ENCODE measurements around the gene ALDH8A1.

The ALDH8A1 gene, protein sequence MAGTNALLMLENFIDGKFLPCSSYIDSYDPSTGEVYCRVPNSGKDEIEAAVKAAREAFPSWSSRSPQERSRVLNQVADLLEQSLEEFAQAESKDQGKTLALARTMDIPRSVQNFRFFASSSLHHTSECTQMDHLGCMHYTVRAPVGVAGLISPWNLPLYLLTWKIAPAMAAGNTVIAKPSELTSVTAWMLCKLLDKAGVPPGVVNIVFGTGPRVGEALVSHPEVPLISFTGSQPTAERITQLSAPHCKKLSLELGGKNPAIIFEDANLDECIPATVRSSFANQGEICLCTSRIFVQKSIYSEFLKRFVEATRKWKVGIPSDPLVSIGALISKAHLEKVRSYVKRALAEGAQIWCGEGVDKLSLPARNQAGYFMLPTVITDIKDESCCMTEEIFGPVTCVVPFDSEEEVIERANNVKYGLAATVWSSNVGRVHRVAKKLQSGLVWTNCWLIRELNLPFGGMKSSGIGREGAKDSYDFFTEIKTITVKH

GRCh38 chr6:134949927-134950326, at the start of gene ALDH8A1:
ALDH8A1 (minus strand) TSS chr6:134950101; CDS start chr6:134950053, 48 bp downstream.
- no peak for DNase-seq

- DNase-seq: no peak
Observed at GRCh38 chr6:134999107-134999506, 49.2 kb upstream of the ALDH8A1 start.

DNA sequence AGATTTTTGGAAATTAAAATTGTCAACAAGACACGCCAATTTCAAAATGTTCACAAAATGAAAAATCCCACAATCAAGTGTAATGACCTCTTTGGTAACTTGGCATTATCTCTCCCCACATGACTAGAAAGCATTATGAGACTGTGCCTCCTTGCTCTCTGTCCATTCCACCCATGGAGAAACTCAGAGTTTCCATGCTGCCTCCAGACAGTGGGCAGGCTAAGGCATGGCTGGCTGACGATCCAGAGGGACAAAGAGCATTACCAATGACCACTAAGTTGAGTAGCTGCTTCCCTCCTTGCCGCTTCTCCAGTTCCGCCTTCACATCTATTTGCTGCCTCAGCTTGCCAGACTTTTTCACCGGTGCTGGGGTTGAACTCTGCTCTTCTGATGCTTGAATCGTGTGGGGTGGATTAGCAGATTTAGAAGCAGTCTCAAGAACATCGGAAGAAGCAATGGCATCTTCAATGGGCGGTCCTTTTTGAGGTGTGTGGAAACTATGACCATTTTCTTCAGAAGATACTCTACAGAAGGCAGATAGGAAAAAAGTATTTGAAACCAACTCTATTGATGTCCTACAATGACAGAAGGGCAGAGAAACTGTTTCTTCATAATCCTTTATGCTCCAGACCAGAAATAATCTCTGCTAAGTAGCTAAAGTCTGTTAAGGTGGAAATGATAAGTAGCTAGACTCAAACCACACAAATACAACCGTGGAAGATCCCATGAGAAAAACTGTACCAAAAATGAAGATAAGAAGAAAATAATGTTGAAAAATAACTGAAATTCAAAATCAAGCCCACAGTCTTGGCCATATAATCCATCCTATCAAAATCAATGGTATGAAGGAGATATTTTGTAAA, 47.5 kb upstream of the ALDH8A1 start:
- DNase-seq: no peak

DNA sequence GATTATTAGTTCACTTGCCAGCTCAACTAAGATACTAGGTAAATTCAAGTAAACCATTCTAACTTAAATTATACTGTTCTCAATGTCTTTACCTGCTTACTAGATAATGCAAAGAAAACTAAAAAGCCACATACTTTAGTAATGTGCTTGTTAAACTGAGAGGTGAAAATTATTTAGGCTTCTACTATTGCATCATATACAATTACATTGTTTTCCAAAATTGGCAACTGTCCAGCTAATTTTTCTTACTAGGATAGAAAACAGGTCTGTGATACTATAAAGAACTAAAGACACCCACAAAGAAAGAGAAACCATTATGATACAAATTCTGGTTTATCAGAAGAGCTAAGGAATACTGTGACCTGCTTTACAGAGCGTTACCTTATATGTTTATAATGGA, 45.6 kb upstream of the ALDH8A1 start:
- DNase-seq: no peak

- no peak for DNase-seq
Observed at GRCh38 chr6:134994431-134994830, 44.5 kb upstream of the ALDH8A1 start.

DNA sequence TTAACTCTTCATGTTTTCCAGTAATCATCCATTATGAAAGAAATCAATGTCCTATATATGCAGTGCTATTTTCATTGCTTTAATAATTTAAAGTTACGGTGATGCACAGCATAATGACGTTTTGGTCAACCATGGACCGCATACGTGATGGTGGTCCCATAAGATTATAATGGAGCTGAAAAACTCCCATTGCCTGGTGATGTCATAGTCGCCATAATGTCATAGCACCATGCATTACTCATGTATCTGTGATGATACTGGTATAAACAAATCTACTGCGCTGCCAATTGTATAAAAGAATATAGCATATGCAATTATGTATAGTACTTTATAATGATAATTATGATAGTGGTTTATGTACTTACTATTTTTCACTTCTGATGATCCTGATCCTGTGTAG, 42.3 kb upstream of the ALDH8A1 start:
- no peak for DNase-seq

DNA sequence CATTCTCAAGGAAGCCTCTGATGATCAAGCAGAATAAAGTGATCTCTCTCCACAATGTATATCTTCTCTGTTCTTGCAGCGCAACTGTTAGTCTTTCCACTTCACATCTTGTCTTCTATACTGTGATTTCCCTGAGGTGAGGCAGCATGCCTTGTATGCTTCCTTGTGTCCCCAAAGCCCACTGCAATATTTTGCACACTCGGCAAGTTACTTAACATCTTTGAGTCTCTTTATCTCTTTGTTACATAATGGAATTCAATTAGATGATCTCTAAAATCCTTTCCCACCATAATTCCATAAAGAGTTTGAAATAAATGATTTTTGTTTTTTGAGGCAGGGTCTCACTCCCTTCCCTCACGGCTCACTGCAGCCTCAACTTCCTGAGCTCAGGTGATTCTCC, 40.4 kb upstream of the ALDH8A1 start:
- no peak for DNase-seq

GRCh38 chr6:134984821-134985220, 34.9 kb upstream of the ALDH8A1 start:
- no peak for DNase-seq

DNA sequence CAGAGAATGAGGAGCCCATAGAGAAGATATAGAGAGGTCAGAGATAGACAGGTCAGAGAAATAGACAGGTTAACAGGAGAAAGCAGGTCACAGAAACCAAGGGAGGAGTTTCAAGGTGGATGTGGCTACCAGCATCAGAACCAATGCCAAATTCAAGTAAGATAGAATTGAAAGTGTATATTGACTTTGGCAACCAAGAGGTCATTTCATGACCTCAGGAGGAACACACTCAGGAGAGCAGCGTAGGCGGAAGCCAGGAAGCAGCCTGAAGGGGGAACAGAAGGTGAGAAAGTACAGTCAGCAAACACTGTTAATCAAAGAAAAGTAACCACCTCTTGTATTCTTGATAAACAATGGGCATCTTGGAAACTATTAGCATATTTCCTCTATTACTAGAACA, 33.9 kb upstream of the ALDH8A1 start:
- DNase-seq: no peak

- no peak for DNase-seq
Observed at GRCh38 chr6:134982161-134982560, 32.3 kb upstream of the ALDH8A1 start.

DNA sequence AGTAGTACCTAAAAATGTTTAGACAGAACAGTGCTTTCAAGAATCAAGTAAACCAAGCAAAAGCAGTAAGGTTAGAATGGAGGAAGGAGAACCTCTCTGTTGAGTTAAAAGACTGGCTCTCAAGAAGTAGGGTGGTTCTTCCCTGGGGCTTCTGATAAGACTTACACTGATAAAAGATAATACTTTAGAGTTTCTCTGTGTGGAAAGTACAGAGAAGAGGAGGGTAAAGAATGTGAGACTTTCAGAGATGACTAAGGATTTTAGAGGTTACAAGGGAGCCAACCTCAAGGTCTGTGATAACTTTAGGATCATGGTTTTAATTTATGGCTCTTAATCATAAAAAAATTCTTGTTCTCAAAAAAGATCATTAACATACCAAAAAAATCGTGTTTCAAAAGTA, 30.9 kb upstream of the ALDH8A1 start:
- no peak for DNase-seq

- DNase-seq: no peak
Observed at GRCh38 chr6:134979142-134979541, 29.2 kb upstream of the ALDH8A1 start.

DNA sequence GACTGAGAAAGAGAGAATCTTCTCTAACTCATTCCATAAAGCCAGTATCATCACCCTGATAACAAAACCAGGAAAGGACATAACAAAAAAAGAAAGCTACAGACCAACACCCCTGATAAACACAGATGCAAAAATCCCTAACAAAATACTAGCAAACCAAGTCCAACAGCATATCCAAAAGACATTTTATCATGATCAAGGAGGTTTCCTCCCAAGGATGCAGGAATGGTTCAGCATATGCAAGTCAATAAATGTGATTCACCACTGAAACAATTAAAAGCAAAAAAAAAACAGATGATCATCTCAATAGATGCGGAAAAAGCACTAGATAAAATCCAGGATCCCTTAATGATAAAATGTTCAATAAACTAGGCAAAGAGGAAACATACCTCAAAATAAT, 24.5 kb upstream of the ALDH8A1 start:
- no peak for DNase-seq

DNA sequence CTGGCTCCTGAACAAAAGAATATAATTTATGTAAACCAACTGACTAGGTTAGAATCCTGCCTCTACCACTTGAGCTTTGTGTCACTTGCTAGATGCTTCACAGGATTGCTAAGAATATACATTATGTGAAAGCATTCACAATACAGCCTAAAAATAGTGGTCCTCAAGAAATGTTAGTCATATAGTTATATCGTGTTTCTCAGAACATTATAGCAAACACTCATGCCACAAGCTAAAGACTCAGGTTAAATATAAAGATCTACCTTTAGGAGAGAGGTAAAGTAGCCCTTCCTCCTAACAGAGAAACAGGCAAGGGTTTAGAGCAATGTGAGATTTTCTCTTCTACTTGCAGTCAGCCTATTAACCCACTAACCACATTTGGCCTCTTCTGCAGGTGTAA, 17.8 kb upstream of the ALDH8A1 start:
- DNase-seq: no peak

- DNase-seq: no peak
Observed at GRCh38 chr6:134964451-134965203, 14.7 kb upstream of the ALDH8A1 start.

- no peak for DNase-seq
Observed at GRCh38 chr6:134962421-134962820, 12.5 kb upstream of the ALDH8A1 start.

GRCh38 chr6:134961366-134961765, 11.5 kb upstream of the ALDH8A1 start:
- no peak for DNase-seq

- DNase-seq: no peak
Observed at GRCh38 chr6:134959603-134960002, 9.7 kb upstream of the ALDH8A1 start.

- no peak for DNase-seq
Observed at GRCh38 chr6:134956676-134957075, 6.8 kb upstream of the ALDH8A1 start.

DNA sequence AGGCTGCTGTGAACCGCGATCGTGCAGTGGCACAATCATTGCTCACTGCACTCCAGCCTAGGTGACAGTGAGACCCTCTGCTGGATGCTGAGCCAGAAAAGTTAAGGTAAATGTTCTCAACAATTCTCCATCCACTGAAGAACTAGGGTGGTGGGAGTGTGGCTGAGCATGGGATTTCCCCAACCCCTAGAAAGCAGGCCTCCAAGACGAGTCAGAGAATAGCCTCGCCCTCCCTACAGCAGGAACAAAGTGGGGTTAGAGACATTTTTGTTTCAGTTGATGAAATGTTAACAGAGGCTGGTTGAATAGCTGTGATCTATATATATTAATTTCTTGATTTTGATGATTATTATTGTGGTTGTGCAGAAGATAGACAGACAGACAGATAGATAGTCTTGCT, 6.1 kb upstream of the ALDH8A1 start:
- DNase-seq: no peak

GRCh38 chr6:134954272-134955000, 4.5 kb upstream of the ALDH8A1 start:
- DNase-seq: no peak

DNA sequence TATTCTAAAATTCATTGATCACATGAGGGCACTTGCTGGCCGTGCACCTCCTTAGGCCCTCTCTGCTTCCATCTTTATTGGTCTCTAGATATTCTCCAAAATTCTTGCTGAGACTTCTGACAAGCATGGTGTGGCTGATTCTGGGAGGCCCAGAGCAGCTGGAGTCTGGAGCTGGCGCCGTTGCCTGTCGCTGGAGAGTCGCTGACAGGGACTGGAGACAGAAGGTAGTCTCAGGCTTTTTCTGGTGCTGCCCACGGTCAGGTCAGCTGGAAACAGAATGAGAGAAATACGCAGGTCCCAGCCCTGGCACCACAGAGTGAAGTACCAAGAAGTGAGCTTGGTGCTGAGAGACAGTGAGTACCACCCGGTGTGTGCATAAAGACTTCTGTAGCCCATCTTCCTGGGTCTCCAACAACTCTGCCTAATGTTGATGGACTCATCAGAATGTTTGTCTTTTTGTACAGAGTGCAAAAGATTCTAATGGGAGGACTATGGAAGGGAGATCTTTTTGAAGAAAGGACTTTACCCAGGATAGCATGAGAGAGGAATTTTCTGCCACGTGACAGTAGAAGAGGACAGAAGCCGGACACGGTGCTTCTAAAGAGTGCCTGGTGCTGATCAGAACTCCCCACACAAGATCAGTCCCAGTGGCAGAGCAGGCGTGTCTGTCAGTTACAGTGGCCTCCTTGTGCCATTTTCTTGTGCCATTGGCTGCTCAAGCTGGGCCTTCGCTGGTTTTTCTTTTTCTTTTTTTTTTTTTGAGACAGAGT, 1.8 kb upstream of the ALDH8A1 start:
- no peak for DNase-seq

Data from RPMI8226 (cell line).